ENCODE measurements around the gene CDH4.

Gene CDH4

DNA sequence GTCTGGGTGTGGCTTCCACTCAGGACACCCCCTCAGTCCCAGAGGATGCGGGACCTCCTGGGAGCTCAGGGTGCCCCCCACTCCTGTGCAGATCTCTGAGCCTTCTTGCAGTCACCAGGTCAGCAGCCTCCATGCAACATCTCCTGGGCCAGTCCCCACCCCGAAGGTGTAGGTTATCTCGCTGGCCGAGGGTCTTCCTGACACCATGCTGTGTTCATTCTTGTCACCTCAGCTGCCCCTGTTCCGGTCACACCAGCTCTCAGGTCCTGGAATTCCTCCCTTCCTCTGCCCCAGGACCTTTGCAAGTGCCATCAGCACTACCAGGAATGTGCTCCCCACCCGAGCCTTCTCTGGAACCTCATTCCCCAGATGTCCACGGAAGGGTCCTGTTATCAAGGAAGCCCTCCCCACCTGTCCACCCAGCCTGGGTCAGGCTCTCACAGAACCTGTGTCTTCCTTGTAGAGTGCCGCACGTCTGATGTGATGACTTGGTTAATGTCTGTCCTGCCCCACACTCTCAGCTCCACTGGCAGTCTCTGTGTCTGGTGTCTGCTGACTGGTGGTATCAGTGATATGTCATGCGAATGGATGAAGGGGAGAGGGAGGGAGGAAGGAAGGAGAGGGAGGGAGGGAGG is 484.1 kb downstream of the CDH4 start:
- no peak for DNase-seq (ENCODE audit: low read depth)

- DNase-seq (ENCODE audit: low read depth): no peak
Measured at GRCh38 chr20:61736751-61737310, 484.8 kb downstream of the CDH4 start.

- DNase-seq (ENCODE audit: low read depth): no peak
Measured at GRCh38 chr20:61737346-61737745, 485.3 kb downstream of the CDH4 start.

DNA sequence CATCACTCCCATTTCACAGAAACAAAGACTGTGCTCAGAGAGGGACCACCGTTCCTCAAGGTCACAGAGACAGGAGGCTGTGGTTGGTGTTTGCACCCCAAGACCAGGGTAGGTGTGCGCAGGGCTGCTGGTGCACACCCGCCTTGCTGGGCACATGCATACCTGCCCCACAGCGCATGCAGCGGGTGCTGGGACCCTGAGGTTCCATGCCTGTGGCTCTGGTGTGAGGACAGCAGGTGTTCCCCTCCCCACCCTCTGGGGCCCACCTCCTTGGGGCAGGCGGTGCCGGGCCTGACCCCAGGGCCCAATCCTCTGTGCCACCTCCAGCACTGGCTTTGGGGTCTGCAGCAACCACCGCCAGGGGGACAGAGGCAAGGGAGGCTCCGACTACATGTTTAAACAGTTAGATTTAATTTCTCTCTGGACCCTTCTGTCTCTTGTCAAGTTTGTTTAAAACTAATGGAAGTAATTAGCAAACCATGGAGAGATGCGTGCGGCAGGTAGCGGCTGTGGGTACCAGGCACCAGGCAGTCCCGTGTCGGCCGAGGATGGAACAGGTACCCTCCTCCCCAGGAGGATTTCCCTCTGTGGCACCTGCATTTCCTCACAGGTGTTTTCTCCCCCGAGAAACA is 485.9 kb downstream of the CDH4 start:
- DNase-seq (ENCODE audit: low read depth): no peak

DNA sequence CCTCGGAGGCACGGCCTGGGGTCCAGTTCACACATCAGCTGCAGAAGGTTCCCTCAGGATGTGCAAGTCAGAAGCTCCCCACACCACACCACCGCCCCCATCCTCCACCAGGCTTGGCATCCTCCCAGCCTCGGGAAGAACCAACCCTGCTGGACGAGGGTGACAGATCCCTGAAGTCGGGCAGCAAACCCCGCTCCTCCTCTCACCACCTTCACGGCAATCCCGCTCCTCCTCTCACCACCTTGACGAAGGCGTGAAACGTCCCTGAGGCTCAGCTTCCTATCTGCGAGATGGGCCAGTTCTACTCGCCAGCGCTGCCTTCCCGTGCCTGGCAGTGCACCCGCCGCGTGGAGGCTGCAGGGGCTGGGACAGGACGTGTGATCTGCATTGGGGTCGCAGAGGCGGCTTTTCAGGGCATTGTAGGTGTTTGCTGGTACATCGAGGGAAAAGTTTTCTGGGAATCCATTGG is 486.6 kb downstream of the CDH4 start:
- no peak for DNase-seq (ENCODE audit: low read depth)

- DNase-seq (ENCODE audit: low read depth): no peak
Measured at GRCh38 chr20:61739086-61739831, 487.2 kb downstream of the CDH4 start.

- no peak for DNase-seq (ENCODE audit: low read depth)
Measured at GRCh38 chr20:61739832-61740118, 487.7 kb downstream of the CDH4 start.

DNA sequence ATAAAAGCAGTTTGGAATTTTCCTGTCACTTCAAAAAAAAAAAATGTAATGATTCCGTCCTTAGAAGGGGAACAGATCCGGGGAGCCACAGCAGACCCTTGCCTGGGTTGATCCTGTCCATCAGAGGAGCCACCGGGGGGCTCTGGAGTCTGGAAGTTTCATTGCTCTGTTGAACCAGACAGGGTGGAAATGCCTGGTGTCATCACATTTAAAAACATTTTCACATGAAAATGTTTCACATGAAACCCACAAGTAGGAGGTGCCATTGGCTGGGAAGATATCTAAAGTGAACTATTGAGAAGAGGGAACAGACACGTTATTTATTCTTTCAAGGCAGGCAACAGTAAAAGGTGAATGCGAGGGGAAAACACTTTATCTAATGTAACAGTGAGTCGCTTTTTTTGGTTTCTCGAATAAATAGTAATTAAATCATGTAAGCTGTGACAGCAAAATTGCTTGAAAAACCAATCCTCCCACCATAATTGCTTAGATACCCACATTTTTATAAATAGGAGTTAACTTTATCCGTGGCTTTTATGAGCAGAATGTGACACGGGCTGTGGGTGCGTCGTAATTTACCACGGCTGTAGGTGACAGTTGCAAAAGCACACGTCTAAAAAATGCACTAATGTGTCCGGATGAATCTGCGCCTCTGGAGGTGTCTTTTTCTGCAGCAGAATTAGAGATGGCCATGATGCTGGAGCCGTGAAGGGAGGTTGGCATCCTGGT is 490.2 kb downstream of the CDH4 start:
- DNase-seq (ENCODE audit: low read depth): peak; percentile 4

- DNase-seq (ENCODE audit: low read depth): no peak
Measured at GRCh38 chr20:61743606-61744005, 491.5 kb downstream of the CDH4 start.

DNA sequence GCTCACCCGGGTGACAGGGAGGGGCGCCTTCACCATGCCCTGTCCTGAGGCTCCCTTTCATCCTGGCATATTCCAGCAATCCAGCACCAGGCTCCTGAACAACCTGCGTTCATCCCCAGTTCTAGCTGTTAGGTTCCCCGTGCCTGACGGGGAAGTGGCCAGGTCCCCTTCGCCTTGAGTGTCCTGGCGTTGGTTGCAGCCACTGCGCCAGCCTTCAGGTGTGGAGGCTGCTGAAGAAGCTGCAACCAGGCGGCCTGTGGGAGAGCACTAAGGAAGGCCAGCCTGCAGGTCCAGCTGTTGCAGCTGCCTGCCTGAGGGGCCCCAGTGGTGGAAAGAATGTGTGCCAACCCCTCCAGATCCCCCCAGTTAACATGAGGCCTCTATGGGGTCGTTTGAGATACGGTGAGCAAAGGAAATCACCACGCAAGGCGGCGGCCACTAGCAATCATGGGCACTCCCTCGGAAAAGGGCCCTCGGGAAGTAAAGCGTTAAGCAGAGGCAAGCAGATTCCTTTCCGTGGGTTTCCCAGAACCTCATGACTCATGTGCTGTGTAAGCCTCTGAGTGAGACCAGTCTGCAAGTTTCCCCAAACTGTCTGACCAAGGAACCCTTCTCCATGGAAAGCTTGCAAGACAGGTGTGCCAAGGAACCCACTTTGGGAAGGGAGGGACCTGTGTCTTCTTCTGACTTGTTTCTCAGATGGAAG is 492.8 kb downstream of the CDH4 start:
- DNase-seq (ENCODE audit: low read depth): peak; percentile 64

- no peak for DNase-seq (ENCODE audit: low read depth)
Measured at GRCh38 chr20:61745397-61746146, 493.5 kb downstream of the CDH4 start.

DNA sequence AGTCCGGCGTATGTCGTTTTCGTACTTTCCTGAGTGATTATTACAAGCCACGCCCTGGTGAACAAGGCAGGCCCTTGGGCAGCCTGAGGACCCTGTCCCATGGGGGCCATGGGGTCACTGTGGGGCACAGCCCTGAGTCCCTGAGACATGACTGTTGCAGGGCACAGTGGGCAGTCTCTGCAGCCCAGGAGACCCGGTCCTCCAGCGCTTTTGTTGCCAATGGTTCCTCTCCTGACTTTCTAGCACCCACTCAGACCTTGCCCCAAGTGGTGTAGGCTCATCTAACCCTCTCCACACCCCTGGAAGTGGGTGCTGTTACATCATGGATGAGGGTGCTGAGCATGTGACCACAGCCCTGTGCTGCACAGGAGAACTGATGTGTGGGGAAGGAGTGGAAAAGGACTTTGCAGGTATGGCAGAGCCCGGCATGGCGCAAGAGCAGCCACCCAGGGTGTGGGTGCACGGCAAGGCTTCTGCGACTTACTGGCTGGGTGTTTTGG is 494.1 kb downstream of the CDH4 start:
- DNase-seq (ENCODE audit: low read depth): no peak

- DNase-seq (ENCODE audit: low read depth): no peak
Measured at GRCh38 chr20:61746781-61747180, 494.7 kb downstream of the CDH4 start.

DNA sequence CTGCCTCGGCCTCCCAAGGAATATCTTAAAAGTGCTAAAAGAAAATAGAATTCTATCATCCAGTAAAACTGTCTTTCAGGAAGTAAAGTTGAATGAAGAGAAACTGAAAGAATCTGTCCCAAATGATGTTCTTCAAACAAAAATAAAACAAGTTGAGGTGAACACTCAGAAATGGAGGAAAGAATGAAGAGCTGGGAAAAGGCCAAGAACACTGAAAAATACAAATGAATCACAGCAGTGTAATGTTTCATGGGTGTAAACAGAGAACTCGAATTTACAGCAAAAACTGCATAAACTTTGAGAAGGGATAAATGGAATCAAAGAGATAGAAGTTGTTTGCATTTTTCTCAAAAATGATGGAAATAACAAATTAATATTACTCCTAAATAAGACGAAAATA is 496.3 kb downstream of the CDH4 start:
- peak; percentile 45 for DNase-seq (ENCODE audit: low read depth)

DNA sequence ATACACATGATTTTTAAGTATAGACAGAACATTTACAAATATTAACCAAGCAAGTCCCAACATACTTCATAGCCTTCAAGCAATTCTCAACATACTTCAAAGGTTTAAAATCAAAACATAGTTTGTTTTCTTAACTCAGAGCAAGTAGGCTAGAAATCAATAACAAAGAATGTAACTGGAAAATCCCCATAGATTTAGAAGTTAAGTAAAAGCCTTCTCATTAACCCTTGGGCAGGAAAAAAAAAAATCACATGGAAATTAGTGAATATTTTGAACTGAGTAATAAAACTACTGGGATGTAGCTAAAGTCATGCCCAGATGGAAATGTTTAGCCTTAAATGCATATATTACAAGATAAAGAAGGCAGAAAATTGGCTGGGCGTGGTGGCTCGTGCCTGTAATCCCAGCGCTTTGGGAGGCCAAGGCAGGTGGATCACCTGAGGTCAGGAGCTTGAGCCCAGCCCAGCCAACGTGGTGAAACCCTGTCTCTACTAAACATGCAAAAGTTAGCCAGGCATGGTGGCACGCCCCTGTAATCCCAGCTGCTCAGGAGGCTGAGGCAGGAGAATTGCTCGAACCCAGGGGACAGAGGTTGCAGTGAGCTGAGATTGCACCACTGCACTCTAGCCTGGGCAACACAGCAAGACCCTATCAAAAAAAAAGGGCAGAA is 497.5 kb downstream of the CDH4 start:
- peak; percentile 5 for DNase-seq (ENCODE audit: low read depth)

- DNase-seq (ENCODE audit: low read depth): no peak
Measured at GRCh38 chr20:61750093-61750492, 498.0 kb downstream of the CDH4 start.

GRCh38 chr20:61752576-61752975 is 500.5 kb downstream of the CDH4 start:
- DNase-seq (ENCODE audit: low read depth): no peak

DNA sequence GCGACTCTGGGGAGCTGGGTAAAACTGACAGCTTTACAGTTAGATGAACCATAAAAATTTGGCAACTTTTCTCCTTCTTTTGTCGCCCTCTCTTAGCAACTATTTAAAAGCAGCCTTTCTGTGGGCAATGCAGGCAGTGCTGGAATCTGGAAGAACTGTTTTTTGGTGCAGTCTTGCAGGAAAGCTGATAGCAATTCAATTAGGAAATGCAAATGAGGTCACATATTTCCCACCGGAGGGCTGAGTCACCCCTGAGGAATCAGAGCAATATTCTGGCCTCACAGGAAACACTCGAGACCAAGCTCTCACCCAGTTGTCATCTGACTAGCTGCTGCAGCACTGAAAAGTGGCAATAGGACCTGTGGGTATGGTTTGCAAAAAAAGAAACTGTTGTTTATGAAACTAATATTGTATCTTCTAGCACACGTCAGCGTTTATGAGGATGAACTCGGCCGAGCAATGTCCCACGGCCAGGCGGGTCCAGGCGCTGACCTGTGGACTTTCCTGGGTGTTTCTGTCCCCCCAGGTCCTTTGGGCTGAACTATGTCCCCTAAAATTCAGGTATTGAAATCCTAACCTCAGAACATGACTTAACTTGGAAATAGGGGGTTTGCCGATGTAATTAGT is 501.4 kb downstream of the CDH4 start:
- peak; percentile 57 for DNase-seq (ENCODE audit: low read depth)

- no peak for DNase-seq (ENCODE audit: low read depth)
Measured at GRCh38 chr20:61753987-61754956, 502.2 kb downstream of the CDH4 start.

All from iris pigment epithelial cell (primary cell).